ENCODE results near the gene LGALS7B.
"Not testable (repeated sequence)": the region's sequence is repeated elsewhere in the genome, so short reads cannot be mapped to it uniquely, and the experiment has no call there.

Gene LGALS7B

DNA sequence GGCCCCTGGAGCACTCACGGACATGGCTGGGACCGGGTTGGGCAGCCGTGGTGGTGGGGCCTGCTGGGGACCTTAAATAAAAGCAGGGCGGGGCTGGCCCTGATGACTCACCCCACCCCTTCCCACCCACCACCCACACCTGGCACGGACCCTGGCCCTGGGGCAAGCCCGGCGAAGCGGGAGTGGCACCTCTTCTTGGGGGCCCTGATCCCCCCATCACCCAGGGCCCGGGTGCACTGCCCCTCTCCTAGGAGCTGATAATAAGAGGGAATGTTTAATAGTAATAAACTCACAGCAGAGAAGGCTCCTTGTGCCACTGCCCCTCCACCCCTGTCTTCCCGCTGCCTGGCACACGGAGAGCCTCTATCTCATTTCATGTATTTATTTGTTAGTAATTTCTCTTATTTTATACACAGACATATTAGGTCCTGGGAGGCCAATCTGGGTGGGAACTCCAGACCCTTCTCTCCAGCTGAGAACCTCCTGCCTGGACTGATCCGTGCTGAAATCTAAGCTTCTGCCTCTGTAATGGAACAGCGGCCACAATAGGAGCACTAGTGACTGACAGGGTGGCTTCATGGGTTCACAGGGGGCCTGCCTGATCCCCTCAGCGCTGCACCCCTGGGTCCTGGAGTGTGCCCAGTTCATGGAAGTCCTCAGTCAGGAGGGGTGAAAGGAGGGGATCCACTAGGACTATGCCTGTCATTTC, 15.4 kb upstream of the LGALS7B start, which contains the start of gene LGALS7:
Gene LGALS7 (minus strand): TSS at position 49 of the 709 bp plus-strand sequence. CDS start 25 bp downstream, at position 24.
- in situ Hi-C loops (cut with HindIII; ENCODE audit: low sequenced_read_pairs): no loop called here
- TF ChIP-seq, protein P1, sequence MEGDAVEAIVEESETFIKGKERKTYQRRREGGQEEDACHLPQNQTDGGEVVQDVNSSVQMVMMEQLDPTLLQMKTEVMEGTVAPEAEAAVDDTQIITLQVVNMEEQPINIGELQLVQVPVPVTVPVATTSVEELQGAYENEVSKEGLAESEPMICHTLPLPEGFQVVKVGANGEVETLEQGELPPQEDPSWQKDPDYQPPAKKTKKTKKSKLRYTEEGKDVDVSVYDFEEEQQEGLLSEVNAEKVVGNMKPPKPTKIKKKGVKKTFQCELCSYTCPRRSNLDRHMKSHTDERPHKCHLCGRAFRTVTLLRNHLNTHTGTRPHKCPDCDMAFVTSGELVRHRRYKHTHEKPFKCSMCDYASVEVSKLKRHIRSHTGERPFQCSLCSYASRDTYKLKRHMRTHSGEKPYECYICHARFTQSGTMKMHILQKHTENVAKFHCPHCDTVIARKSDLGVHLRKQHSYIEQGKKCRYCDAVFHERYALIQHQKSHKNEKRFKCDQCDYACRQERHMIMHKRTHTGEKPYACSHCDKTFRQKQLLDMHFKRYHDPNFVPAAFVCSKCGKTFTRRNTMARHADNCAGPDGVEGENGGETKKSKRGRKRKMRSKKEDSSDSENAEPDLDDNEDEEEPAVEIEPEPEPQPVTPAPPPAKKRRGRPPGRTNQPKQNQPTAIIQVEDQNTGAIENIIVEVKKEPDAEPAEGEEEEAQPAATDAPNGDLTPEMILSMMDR (IDR thresholded peaks at IDR 0.05; ENCODE audit: low read depth, low read length): no peak
- DNase-seq (ENCODE audit: low read depth, low spot score): no peak
- H3K4me3 ChIP-seq (ENCODE audit: low read depth, low read length): no peak within 1 kb of the TSS

- TF ChIP-seq, protein P1 (IDR thresholded peaks at IDR 0.05; ENCODE audit: low read depth, low read length): no peak
- no peak overlapping the region for H3K4me3 ChIP-seq (ENCODE audit: low read depth, low read length)
- in situ Hi-C loops (cut with HindIII; ENCODE audit: low sequenced_read_pairs): no loop called here
- no peak for DNase-seq (ENCODE audit: low read depth, low spot score)
Observed at GRCh38 chr19:38774181-38774950, 14.6 kb upstream of the LGALS7B start.

GRCh38 chr19:38778733-38779132, 10.3 kb upstream of the LGALS7B start:
- TF ChIP-seq, protein P1 (IDR thresholded peaks at IDR 0.05; ENCODE audit: low read depth, low read length): no peak
- no peak overlapping the region for H3K4me3 ChIP-seq (ENCODE audit: low read depth, low read length)
- DNase-seq (ENCODE audit: low read depth, low spot score): no peak
- in situ Hi-C loops (cut with HindIII; ENCODE audit: low sequenced_read_pairs): no loop called here

- in situ Hi-C loops (cut with HindIII; ENCODE audit: low sequenced_read_pairs): no loop called here
- no peak for DNase-seq (ENCODE audit: low read depth, low spot score)
- TF ChIP-seq, protein P1 (IDR thresholded peaks at IDR 0.05; ENCODE audit: low read depth, low read length): no peak
- H3K4me3 ChIP-seq (ENCODE audit: low read depth, low read length): no peak overlapping the region
Observed at GRCh38 chr19:38780443-38780842, 8.6 kb upstream of the LGALS7B start.

DNA sequence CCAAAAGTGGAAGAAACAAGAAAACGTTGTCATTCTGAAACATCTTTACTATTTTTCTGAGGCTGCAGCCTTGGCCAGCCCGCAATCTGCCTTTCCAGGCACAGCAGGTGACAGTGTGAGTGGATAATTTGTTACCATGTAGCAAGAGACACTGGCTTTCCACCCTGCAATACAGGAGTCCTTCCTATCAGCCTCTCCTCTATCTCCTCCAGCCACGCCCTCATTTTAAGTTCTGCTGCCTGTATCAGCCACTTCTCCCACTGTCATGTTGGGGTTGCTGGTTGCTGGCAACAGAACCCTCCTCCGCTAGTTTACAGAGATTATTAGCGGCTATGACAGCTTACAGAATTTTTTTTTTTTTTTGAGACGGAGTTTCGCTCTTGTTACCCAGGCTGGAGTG, 7.9 kb upstream of the LGALS7B start:
- TF ChIP-seq, protein P1 (IDR thresholded peaks at IDR 0.05; ENCODE audit: low read depth, low read length): no peak
- DNase-seq (ENCODE audit: low read depth, low spot score): no peak
- in situ Hi-C loops (cut with HindIII; ENCODE audit: low sequenced_read_pairs): no loop called here
- H3K4me3 ChIP-seq (ENCODE audit: low read depth, low read length): no peak overlapping the region

- H3K4me3 ChIP-seq (ENCODE audit: low read depth, low read length); in situ Hi-C loops (cut with HindIII; ENCODE audit: low sequenced_read_pairs); DNase-seq (ENCODE audit: low read depth, low spot score): not testable (repeated sequence)
Observed at GRCh38 chr19:38782212-38782611, 6.8 kb upstream of the LGALS7B start.

GRCh38 chr19:38784224-38784623, 4.8 kb upstream of the LGALS7B start:
- in situ Hi-C loops (cut with HindIII; ENCODE audit: low sequenced_read_pairs): no loop called here
- TF ChIP-seq, protein P1 (IDR thresholded peaks at IDR 0.05; ENCODE audit: low read depth, low read length): no peak
- no peak for DNase-seq (ENCODE audit: low read depth, low spot score)
- no peak overlapping the region for H3K4me3 ChIP-seq (ENCODE audit: low read depth, low read length)
